ENCODE results near the gene RACGAP1. TPM values are rescaled to one million over a fixed set of nuclear protein-coding genes. Genes with fewer than 3 reads are reported as not detected.

Gene RACGAP1
- total RNA-seq, 2 donors from 2014 or later = 3.9 to 4.6 TPM

GRCh38 chr12:49982246-49983087 lies 42.8 kb downstream of the RACGAP1 start:
- WGBS, 2 donors = 79 to 81% methylated on average over 7 of the region's 7 CpGs

DNA sequence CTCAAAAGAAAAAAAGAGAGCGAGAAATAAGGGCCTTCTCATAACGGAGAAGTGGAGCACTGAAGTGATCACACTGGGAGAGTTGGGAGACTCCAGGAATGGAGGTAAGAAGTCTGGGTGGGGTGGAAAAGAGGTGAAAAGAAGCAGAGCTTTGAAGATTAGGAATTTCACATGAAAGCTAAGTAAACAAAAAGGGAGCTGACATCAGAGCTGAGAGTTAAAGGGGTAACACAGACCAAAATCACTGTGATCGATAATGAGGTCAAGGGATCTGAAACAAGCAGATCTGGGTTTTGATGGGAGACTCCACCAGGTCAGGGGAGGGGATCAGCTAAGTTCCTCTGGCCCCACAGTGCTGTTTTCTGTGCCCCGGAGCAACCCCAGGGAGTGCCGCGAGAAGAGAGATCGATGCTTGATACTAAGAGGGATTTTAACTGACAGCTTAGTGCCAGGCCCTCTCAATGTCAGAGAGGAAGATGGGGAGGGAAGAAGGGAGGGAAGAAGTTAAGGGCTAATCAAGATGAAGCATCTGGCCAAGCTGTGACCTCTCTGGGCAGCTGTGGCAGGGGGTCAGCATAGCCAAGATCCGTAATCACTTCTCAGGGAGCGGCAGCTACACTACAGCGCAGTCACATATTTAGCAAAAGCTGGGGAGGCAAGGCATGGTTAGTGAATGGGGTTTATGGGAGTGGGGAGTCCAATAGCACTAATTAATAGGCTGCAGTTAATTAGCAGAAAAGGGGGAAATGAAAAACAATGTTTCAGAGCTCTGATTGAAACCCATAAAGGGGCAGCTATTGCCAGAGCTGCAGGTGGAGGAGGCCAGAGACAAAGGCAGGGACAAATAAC lies 44.6 kb downstream of the RACGAP1 start:
- intact Hi-C loops (cut with DNase I) = no loop called here
- H3K9me3 ChIP-seq = no peaks in the 10 kb centered on the region
- no peak for TF ChIP-seq CTCF (IDR thresholded peaks at IDR 0.05)
- peak overlapping the region in 1 of 4 donors; percentile 15 for H3K27ac ChIP-seq
- H3K4me1 ChIP-seq = peaks cover 5% of the 10 kb centered on the region
- 76 to 79% methylated on average over 10 of the region's 10 CpGs for WGBS, 2 donors
- no peak overlapping the region for H3K4me3 ChIP-seq
- no peaks in the 10 kb centered on the region for H3K27me3 ChIP-seq
- H3K36me3 ChIP-seq (replicated peaks in 1 of 2; ENCODE audit: insufficient read depth in 1 of 2, low read depth in 2 of 2) = no peaks in the 10 kb centered on the region
- ATAC-seq (no peak), DNase-seq (no peak)

More at GRCh38 chr12:49982246-49983087, 42.8 kb downstream of the RACGAP1 start:
- DNase-seq (no peak), ATAC-seq (no peak)
- Histone ChIP-seq H3K27ac (peak overlapping the region in 1 of 4 donors; percentile 11), H3K9me3 (no peaks in the 10 kb centered on the region), H3K27me3 (no peaks in the 10 kb centered on the region), H3K4me1 (peaks cover 5% of the 10 kb centered on the region), H3K4me3 (no peak overlapping the region), H3K36me3 (replicated peaks in 1 of 2; ENCODE audit: insufficient read depth in 1 of 2, low read depth in 2 of 2) (no peaks in the 10 kb centered on the region)
- intact Hi-C loops (cut with DNase I) = no loop called here
- no peak for TF ChIP-seq CTCF (IDR thresholded peaks at IDR 0.05)
- no peak for TF ChIP-seq POLR2A (IDR thresholded peaks at IDR 0.05)

DNA sequence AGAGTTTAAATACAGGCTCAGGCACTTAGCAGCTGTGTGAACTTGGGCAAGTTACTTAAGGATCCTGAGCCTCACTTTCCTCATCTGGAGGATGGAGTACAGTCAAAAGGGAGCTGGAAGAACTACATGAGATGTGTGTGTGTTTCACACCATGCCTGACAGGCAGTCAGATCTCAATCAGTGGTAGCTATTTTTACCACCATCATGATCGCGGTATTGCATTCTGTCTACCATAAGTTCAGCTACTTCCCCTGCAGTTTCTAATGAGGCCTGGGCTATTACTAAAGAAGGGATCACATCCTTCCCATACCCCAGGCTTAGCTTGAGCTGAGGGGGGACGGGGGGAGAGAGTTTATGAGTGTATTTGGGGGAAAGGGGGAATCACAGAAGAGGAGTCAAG lies 45.5 kb downstream of the RACGAP1 start:
- no peaks in the 10 kb centered on the region for H3K9me3 ChIP-seq
- ATAC-seq = no peak
- DNase-seq = no peak
- peaks cover 5% of the 10 kb centered on the region for H3K4me1 ChIP-seq
- no peaks in the 10 kb centered on the region for H3K36me3 ChIP-seq (replicated peaks in 1 of 2; ENCODE audit: insufficient read depth in 1 of 2, low read depth in 2 of 2)
- H3K27ac ChIP-seq = no peak overlapping the region
- no peaks in the 10 kb centered on the region for H3K27me3 ChIP-seq
- TF ChIP-seq CTCF (IDR thresholded peaks at IDR 0.05) (no peak), POLR2A (IDR thresholded peaks at IDR 0.05) (no peak)
- intact Hi-C loops (cut with DNase I) = no loop called here
- 74 to 75% methylated on average over 3 of the region's 3 CpGs for WGBS, 2 donors
- no peak overlapping the region for H3K4me3 ChIP-seq

GRCh38 chr12:49979016-49979586 lies 46.2 kb downstream of the RACGAP1 start:
- DNase-seq = no peak
- WGBS, 2 donors = 76 to 83% methylated on average over 10 of the region's 10 CpGs
- Histone ChIP-seq H3K4me3 (no peak overlapping the region), H3K27me3 (no peaks in the 10 kb centered on the region), H3K36me3 (replicated peaks in 1 of 2; ENCODE audit: insufficient read depth in 1 of 2, low read depth in 2 of 2) (no peaks in the 10 kb centered on the region), H3K9me3 (no peaks in the 10 kb centered on the region), H3K4me1 (peaks cover 5% of the 10 kb centered on the region), H3K27ac (no peak overlapping the region)
- intact Hi-C loops (cut with DNase I) = no loop called here
- no peak for ATAC-seq
- no peak for TF ChIP-seq CTCF (IDR thresholded peaks at IDR 0.05)
- no peak for TF ChIP-seq POLR2A (IDR thresholded peaks at IDR 0.05)
